ENCODE results near the gene ZBTB40.
A peak's percentile ranks its signal among the peaks of the same experiment; 100 is the strongest.

The ZBTB40 gene

GRCh38 chr1:22490309-22490708, 38.7 kb downstream of the ZBTB40 start:
- H3K27me3 ChIP-seq (ENCODE audit: low read depth) = no peaks in the 10 kb centered on the region
- peaks cover 5% of the 10 kb centered on the region; the same call in 1 of the 2 replicates for H3K36me3 ChIP-seq (replicated peaks)
- DNase-seq (ENCODE audit: low spot score in 2 of 2) = no peak
- in situ Hi-C loops (cut with MboI; ENCODE audit: low sequenced_read_pairs) = no loop called here
- H3K9me3 ChIP-seq = no peaks in the 10 kb centered on the region
- H3K4me1 ChIP-seq = no peaks in the 10 kb centered on the region
- no peak overlapping the region for H3K4me3 ChIP-seq

GRCh38 chr1:22491995-22492715, 40.5 kb downstream of the ZBTB40 start:
- Histone ChIP-seq H3K36me3 (replicated peaks) (peaks cover 5% of the 10 kb centered on the region; the same call in 1 of the 2 replicates), H3K4me1 (no peaks in the 10 kb centered on the region), H3K27me3 (ENCODE audit: low read depth) (no peaks in the 10 kb centered on the region), H3K4me3 (no peak overlapping the region), H3K9me3 (no peaks in the 10 kb centered on the region)
- in situ Hi-C loops (cut with MboI; ENCODE audit: low sequenced_read_pairs) = no loop called here
- no peak for DNase-seq (ENCODE audit: low spot score in 2 of 2)

- Histone ChIP-seq H3K27me3 (ENCODE audit: low read depth) (no peaks in the 10 kb centered on the region), H3K4me3 (no peak overlapping the region), H3K4me1 (no peaks in the 10 kb centered on the region), H3K36me3 (replicated peaks) (peaks cover 5% of the 10 kb centered on the region; the same call in 1 of the 2 replicates), H3K9me3 (no peaks in the 10 kb centered on the region)
- DNase-seq (ENCODE audit: low spot score in 2 of 2) = no peak
- in situ Hi-C loops (cut with MboI; ENCODE audit: low sequenced_read_pairs) = no loop called here
Measured at GRCh38 chr1:22494144-22494543, 42.5 kb downstream of the ZBTB40 start.

- Histone ChIP-seq H3K9me3 (no peaks in the 10 kb centered on the region), H3K4me1 (peaks cover 3% of the 10 kb centered on the region), H3K36me3 (replicated peaks) (peaks cover 5% of the 10 kb centered on the region; the same call in 1 of the 2 replicates), H3K27me3 (ENCODE audit: low read depth) (no peaks in the 10 kb centered on the region), H3K4me3 (no peak overlapping the region)
- no peak for DNase-seq (ENCODE audit: low spot score in 2 of 2)
- in situ Hi-C loops (cut with MboI; ENCODE audit: low sequenced_read_pairs) = no loop called here
Measured at GRCh38 chr1:22494943-22495579, 43.4 kb downstream of the ZBTB40 start.

- Histone ChIP-seq H3K4me3 (no peak overlapping the region), H3K36me3 (replicated peaks) (peaks cover 5% of the 10 kb centered on the region; the same call in 1 of the 2 replicates), H3K9me3 (no peaks in the 10 kb centered on the region), H3K27me3 (ENCODE audit: low read depth) (no peaks in the 10 kb centered on the region), H3K4me1 (peaks cover 11% of the 10 kb centered on the region)
- no peak for DNase-seq (ENCODE audit: low spot score in 2 of 2)
- in situ Hi-C loops (cut with MboI; ENCODE audit: low sequenced_read_pairs) = no loop called here
Measured at GRCh38 chr1:22496536-22497160, 45.0 kb downstream of the ZBTB40 start.

- no peaks in the 10 kb centered on the region for H3K36me3 ChIP-seq (replicated peaks)
- in situ Hi-C loops (cut with MboI; ENCODE audit: low sequenced_read_pairs) = no loop called here
- H3K4me3 ChIP-seq = no peak overlapping the region
- no peaks in the 10 kb centered on the region for H3K9me3 ChIP-seq
- no peak for DNase-seq (ENCODE audit: low spot score in 2 of 2)
- H3K4me1 ChIP-seq = peaks cover 11% of the 10 kb centered on the region
- H3K27me3 ChIP-seq (ENCODE audit: low read depth) = no peaks in the 10 kb centered on the region
Measured at GRCh38 chr1:22498463-22498862, 46.8 kb downstream of the ZBTB40 start.

GRCh38 chr1:22500058-22500457, 48.4 kb downstream of the ZBTB40 start:
- no peaks in the 10 kb centered on the region for H3K9me3 ChIP-seq
- peaks cover 11% of the 10 kb centered on the region for H3K4me1 ChIP-seq
- in situ Hi-C loops (cut with MboI; ENCODE audit: low sequenced_read_pairs) = no loop called here
- no peaks in the 10 kb centered on the region; the same call in 1 of the 2 replicates for H3K36me3 ChIP-seq (replicated peaks)
- no peak for DNase-seq (ENCODE audit: low spot score in 2 of 2)
- H3K4me3 ChIP-seq = no peak overlapping the region
- no peaks in the 10 kb centered on the region for H3K27me3 ChIP-seq (ENCODE audit: low read depth)

GRCh38 chr1:22500471-22500870, 48.8 kb downstream of the ZBTB40 start:
- no peaks in the 10 kb centered on the region; the same call in 1 of the 2 replicates for H3K36me3 ChIP-seq (replicated peaks)
- in situ Hi-C loops (cut with MboI; ENCODE audit: low sequenced_read_pairs) = no loop called here
- H3K4me1 ChIP-seq = peaks cover 11% of the 10 kb centered on the region
- no peaks in the 10 kb centered on the region for H3K9me3 ChIP-seq
- DNase-seq (ENCODE audit: low spot score in 2 of 2) = peak; percentile 32 to 56
- no peaks in the 10 kb centered on the region for H3K27me3 ChIP-seq (ENCODE audit: low read depth)
- H3K4me3 ChIP-seq = no peak overlapping the region

- Histone ChIP-seq H3K4me1 (peaks cover 11% of the 10 kb centered on the region), H3K4me3 (no peak overlapping the region), H3K36me3 (replicated peaks) (no peaks in the 10 kb centered on the region; the same call in none of the 2 replicates), H3K27me3 (ENCODE audit: low read depth) (no peaks in the 10 kb centered on the region), H3K9me3 (no peaks in the 10 kb centered on the region)
- DNase-seq (ENCODE audit: low spot score in 2 of 2) = no peak
- in situ Hi-C loops (cut with MboI; ENCODE audit: low sequenced_read_pairs) = no loop called here
Measured at GRCh38 chr1:22502202-22502601, 50.6 kb downstream of the ZBTB40 start.

- DNase-seq (ENCODE audit: low spot score in 2 of 2) = no peak
- no peaks in the 10 kb centered on the region for H3K9me3 ChIP-seq
- H3K36me3 ChIP-seq (replicated peaks) = no peaks in the 10 kb centered on the region; the same call in none of the 2 replicates
- peaks cover 11% of the 10 kb centered on the region for H3K4me1 ChIP-seq
- in situ Hi-C loops (cut with MboI; ENCODE audit: low sequenced_read_pairs) = no loop called here
- H3K27me3 ChIP-seq (ENCODE audit: low read depth) = no peaks in the 10 kb centered on the region
- H3K4me3 ChIP-seq = no peak overlapping the region
Measured at GRCh38 chr1:22503721-22504410, 52.2 kb downstream of the ZBTB40 start.

GRCh38 chr1:22506130-22506692, 54.6 kb downstream of the ZBTB40 start:
- peaks cover 1% of the 10 kb centered on the region for H3K36me3 ChIP-seq (replicated peaks)
- DNase-seq (ENCODE audit: low spot score in 2 of 2) = no peak
- H3K4me1 ChIP-seq = no peaks in the 10 kb centered on the region
- H3K4me3 ChIP-seq = no peak overlapping the region
- in situ Hi-C loops (cut with MboI; ENCODE audit: low sequenced_read_pairs) = no loop called here
- no peaks in the 10 kb centered on the region for H3K9me3 ChIP-seq
- H3K27me3 ChIP-seq (ENCODE audit: low read depth) = no peaks in the 10 kb centered on the region

GRCh38 chr1:22507587-22507986, 55.9 kb downstream of the ZBTB40 start:
- no peaks in the 10 kb centered on the region for H3K27me3 ChIP-seq (ENCODE audit: low read depth)
- H3K36me3 ChIP-seq (replicated peaks) = peaks cover 14% of the 10 kb centered on the region
- DNase-seq (ENCODE audit: low spot score in 2 of 2) = peak in 1 of 2 experiments; percentile 13
- no peak overlapping the region for H3K4me3 ChIP-seq
- no peaks in the 10 kb centered on the region for H3K4me1 ChIP-seq
- H3K9me3 ChIP-seq = no peaks in the 10 kb centered on the region
- in situ Hi-C loops (cut with MboI; ENCODE audit: low sequenced_read_pairs) = no loop called here

- Histone ChIP-seq H3K4me1 (no peaks in the 10 kb centered on the region), H3K9me3 (no peaks in the 10 kb centered on the region), H3K4me3 (no peak overlapping the region), H3K27me3 (ENCODE audit: low read depth) (no peaks in the 10 kb centered on the region), H3K36me3 (replicated peaks) (peaks cover 14% of the 10 kb centered on the region)
- no peak for DNase-seq (ENCODE audit: low spot score in 2 of 2)
- in situ Hi-C loops (cut with MboI; ENCODE audit: low sequenced_read_pairs) = no loop called here
Measured at GRCh38 chr1:22508329-22508728, 56.7 kb downstream of the ZBTB40 start.
